Left renal cortex interstitium (tissue), 4 donors: ENCODE data around the gene NPAT. TPM values are rescaled to one million over a fixed set of nuclear protein-coding genes. Genes with fewer than 3 reads are reported as not detected.

Experiments used
- polyA plus RNA-seq, 4 donors: library from polyadenylated mRNA; unstranded; fragments of 120-200 nt; gene quantifications; one replicate each; pipeline ENCODE4 v1.2.1, GENCODE V29; 2013; ENCODE audit not compliant: insufficient read length in 4 of 4

Gene NPAT
- polyA plus RNA-seq, 4 donors: 17.4 to 20.0 (median 19.3) TPM

Other genes with a start within 250 kb of the NPAT start
- gene CUL5, start 213.7 kb downstream of the NPAT start, polyA plus RNA-seq: 10 to 100 TPM; 41.1 to 47.8 (median 44.1) TPM
- gene ACAT1, start 101.1 kb downstream of the NPAT start, polyA plus RNA-seq: 100 to 1,000 TPM in 2 of 4 donors, 10 to 100 TPM in 2; 65.1 to 126 (median 93.9) TPM
- gene ATM, start 429 bp upstream of the NPAT start, polyA plus RNA-seq: 100 to 1,000 TPM in 1 of 4 donors, 10 to 100 TPM in 3; 51.4 to 108 (median 68.5) TPM
- gene C11orf65, start 244.9 kb upstream of the NPAT start, polyA plus RNA-seq: 1 to 10 TPM; 1.3 to 3.1 (median 2.7) TPM